A673 (cell line): ENCODE measurements around the gene LIF. TPM values are rescaled to one million over a fixed set of nuclear protein-coding genes. Genes with fewer than 3 reads are reported as not detected.

Source experiments
- BruUV-seq: library from RNA; stranded (reverse); fragments of 400-500 nt; replicated peaks from 2 replicates; lab custom pipeline; 2021; lab: Mats Ljungman, UMichigan
- CTCF ChIA-PET: fragments of 300-600 bp; sonication (Branson Sonifier 250); formaldehyde crosslinking; loops from one replicate; lab custom pipeline; 2022; ENCODE audit warnings: antibody characterized with exemption; lab: Charles Lee
- POLR2A ChIA-PET: fragments of 300-600 bp; sonication (Branson Sonifier 250); formaldehyde crosslinking; loops from one replicate; lab custom pipeline; 2022; ENCODE audit warnings: antibody characterized with exemption; ENCODE audit not compliant: low non-redundant PET; lab: Charles Lee
- DNase-seq: peaks from one replicate; pipeline ENCODE4 v3.0.0-alpha.2; 2015; ENCODE audit warnings: low spot score
- H3K27ac ChIP-seq: fragments of 200-600 bp; sonication (generic); 2 replicates; pipeline ENCODE4 v1.5.1; 2016; ENCODE audit warnings: mixed run types, low read depth, mild to moderate bottlenecking, mixed read lengths, antibody characterized with exemption, low read length; ENCODE audit not compliant: poor library complexity, severe bottlenecking
- H3K27me3 ChIP-seq: fragments of 200-600 bp; sonication (generic); replicated peaks from 2 replicates; pipeline ENCODE4 v1.6.1; 2017; ENCODE audit warnings: mixed run types, low read depth, mild to moderate bottlenecking, mixed read lengths, antibody characterized with exemption, low read length; ENCODE audit not compliant: insufficient read depth, poor library complexity
- H3K36me3 ChIP-seq: fragments of 200-600 bp; sonication (generic); 2 replicates; pipeline ENCODE4 v1.6.1; 2016; ENCODE audit warnings: mixed run types, mild to moderate bottlenecking, mixed read lengths, antibody characterized with exemption, low read length; ENCODE audit not compliant: insufficient read depth, poor library complexity, severe bottlenecking
- H3K4me1 ChIP-seq: fragments of 200-600 bp; sonication (generic); 2 replicates; pipeline ENCODE4 v1.6.1; 2017; ENCODE audit warnings: mixed run types, mild to moderate bottlenecking, mixed read lengths, antibody characterized with exemption, low read length; ENCODE audit not compliant: insufficient read depth, poor library complexity, severe bottlenecking
- H3K4me3 ChIP-seq: fragments of 200-600 bp; sonication (generic); 2 replicates; pipeline ENCODE4 v1.5.1; 2016; ENCODE audit warnings: low read depth, mixed run types, mild to moderate bottlenecking, mixed read lengths, low read length; ENCODE audit not compliant: poor library complexity, severe bottlenecking
- H3K9me3 ChIP-seq: fragments of 200-600 bp; sonication (generic); 2 replicates; pipeline ENCODE4 v1.6.1; 2016; ENCODE audit warnings: mixed run types, low read depth, mild to moderate bottlenecking, mixed read lengths, antibody characterized with exemption, low read length; ENCODE audit not compliant: poor library complexity, severe bottlenecking
- CTCF ChIP-seq: fragments of 300-800, 200-600 bp; sonication (generic); conservative IDR thresholded peaks from 2 replicates; pipeline ENCODE4 v1.5.1; 2017; ENCODE audit warnings: low read depth, mild to moderate bottlenecking, antibody characterized with exemption, low read length, moderate library complexity, mixed read lengths
- EZH2 ChIP-seq: fragments of 200-600 bp; sonication (generic); IDR thresholded peaks from 2 replicates; pipeline ENCODE4 v1.6.1; 2017; ENCODE audit warnings: borderline replicate concordance, low read depth, mild to moderate bottlenecking, mixed read lengths, antibody characterized with exemption, low read length; ENCODE audit not compliant: poor library complexity, severe bottlenecking
- intact Hi-C: fragments of 100-400 bp; cut with micrococcal nuclease; formaldehyde crosslinking; loops from one replicate; pipeline ENCODE4 v1.10.0; 2022; ENCODE audit not compliant: unreplicated experiment
- total RNA-seq: library from RNA; stranded (reverse); gene quantifications from 2 replicates; pipeline ENCODE4 v1.2.3, GENCODE V29; 2021

The LIF gene
- total RNA-seq, 1 experiment from 2014 or later = 0.24 TPM

- BruUV-seq = no TSS peak
- CTCF ChIA-PET = no interaction called here
- Histone ChIP-seq H3K4me1 (peaks cover 7% of the 10 kb centered on the region), H3K9me3 (no peaks in the 10 kb centered on the region), H3K4me3 (no peak overlapping the region), H3K27me3 (no peaks in the 10 kb centered on the region), H3K27ac (no peak overlapping the region), H3K36me3 (no peaks in the 10 kb centered on the region)
- POLR2A ChIA-PET = no interaction called here
- DNase-seq = no peak
- no peak for TF ChIP-seq EZH2
- no peak for TF ChIP-seq CTCF
- intact Hi-C loops = no loop called here
Observed at GRCh38 chr22:30254314-30254713, 7.8 kb upstream of the LIF start.

GRCh38 chr22:30253205-30253852 is 6.8 kb upstream of the LIF start:
- Histone ChIP-seq H3K36me3 (no peaks in the 10 kb centered on the region), H3K4me3 (no peak overlapping the region), H3K4me1 (peaks cover 7% of the 10 kb centered on the region), H3K27me3 (no peaks in the 10 kb centered on the region), H3K27ac (no peak overlapping the region), H3K9me3 (no peaks in the 10 kb centered on the region)
- no peak for DNase-seq
- intact Hi-C loops = no loop called here
- ChIA-PET CTCF (interaction anchor here (0.6 kb wide), 1 partner anchor 9 kb away, joined by 3 read pairs; no protein-coding TSS in a partner anchor), POLR2A (no interaction called here)
- BruUV-seq = no TSS peak
- TF ChIP-seq EZH2 (no peak), CTCF (no peak)

- Histone ChIP-seq H3K4me3 (no peak overlapping the region), H3K27me3 (no peaks in the 10 kb centered on the region), H3K9me3 (no peaks in the 10 kb centered on the region), H3K36me3 (no peaks in the 10 kb centered on the region), H3K4me1 (peaks cover 7% of the 10 kb centered on the region), H3K27ac (no peak overlapping the region)
- intact Hi-C loops = no loop called here
- DNase-seq = no peak
- BruUV-seq = no TSS peak
- ChIA-PET POLR2A (no interaction called here), CTCF (interaction anchor here (0.6 kb wide), 1 partner anchor 147 kb away, joined by 7 read pairs; no protein-coding TSS in a partner anchor)
- no peak for TF ChIP-seq CTCF
Observed at GRCh38 chr22:30252411-30253204, 6.0 kb upstream of the LIF start.
